ENCODE results near the gene ARMC12.
"Not testable (repeated sequence)": the region's sequence is repeated elsewhere in the genome, so short reads cannot be mapped to it uniquely, and the experiment has no call there.

The ARMC12 gene

DNA sequence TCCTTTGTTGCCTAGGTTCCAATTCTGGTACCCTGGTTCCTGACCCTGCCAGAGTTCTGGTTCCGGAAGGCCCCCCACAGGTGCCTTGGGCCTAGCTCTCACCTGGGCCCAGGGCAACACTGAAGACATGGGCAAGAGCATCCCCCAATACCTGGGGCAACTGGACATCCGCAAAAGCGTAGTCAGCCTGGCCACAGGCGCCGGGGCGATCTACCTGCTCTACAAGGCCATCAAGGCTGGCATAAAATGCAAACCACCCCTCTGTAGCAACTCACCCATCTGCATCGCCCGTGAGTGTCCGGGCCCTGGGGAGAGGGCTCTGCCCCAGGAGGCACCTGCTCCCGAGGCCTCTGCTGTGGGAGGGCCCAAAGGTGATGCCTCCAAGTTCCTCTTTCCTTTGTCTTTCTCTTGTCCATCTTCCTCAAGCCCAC lies at the start of gene ARMC12:
ARMC12 (plus strand) TSS at position 51 of the 431 bp plus-strand sequence; CDS start at position 128, 77 bp downstream.
- no peak for DNase-seq

DNA sequence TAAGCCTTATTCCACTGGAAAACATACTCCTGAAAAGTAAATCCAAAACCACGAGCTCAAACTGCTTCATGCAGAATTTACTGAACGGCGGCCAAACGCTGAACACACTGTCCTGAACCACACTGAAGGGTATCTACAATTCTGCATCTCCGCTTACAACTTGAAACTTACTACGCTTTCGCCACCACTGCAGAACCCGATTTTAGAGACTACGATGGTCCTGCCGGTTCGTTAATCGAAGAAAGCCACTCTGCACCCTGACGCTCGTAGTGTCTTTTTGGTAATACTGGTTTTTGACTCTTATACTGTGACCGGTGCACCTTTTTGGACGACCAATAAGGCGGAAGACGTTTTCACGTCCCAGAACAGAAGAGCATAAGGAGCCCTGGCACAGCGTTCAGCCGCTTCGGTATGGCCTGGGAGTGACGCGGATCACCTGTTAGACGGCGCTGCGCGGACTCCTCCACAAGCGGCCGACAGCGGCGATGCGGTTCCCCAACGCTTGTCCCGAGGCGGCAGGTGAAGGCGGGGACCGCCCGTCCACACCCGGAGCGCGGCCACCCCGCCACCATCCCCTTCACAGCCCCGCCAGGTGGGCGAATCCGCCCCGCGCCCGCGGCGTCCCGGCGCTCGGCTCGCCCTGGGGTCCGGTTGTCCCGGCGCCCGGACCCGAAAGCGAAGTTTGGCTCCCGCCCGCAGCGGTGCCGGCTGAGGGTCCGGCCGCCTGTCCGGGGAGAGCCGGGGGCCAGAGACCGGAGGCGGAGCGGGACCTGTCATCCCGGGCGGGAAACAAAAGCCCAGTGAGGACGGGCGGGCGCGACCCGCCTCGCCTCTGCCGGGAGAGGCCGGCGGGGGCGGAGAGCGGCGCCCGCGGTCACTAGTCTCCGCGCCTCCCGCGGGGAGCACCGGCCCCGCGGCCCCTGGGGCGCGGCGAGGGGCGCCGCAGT lies 48.9 kb upstream of the ARMC12 start:
- DNase-seq, result no peak

- no peak for DNase-seq
These were observed 48.1 kb upstream of the ARMC12 start, which contains the start of gene FKBP5 for GRCh38 chr6:35688605-35689322. FKBP5 (minus strand) TSS chr6:35688915; CDS start chr6:35642824, 46,091 bp downstream.

DNA sequence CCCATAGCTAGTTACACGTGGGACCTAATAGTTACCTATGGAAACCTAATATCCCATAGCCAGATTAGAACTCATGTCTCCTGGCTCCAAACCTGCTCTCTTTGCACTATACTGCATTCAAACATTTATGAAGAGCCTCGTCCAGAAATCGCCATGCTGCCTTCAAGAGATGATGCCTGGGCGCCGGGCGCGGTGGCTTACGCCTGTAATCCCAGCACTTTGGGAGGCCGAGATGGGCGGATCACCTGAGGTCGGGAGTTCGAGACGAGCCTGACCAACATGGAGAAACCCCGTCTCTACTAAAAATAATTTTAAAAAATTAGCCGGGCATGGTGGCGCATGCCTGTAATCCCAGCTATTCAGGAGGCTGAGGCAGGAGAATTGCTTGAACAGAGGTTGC lies 46.8 kb upstream of the ARMC12 start:
- DNase-seq, result not testable (repeated sequence)

- DNase-seq, result no peak
These were observed 46.3 kb upstream of the ARMC12 start for GRCh38 chr6:35690484-35690883.

- DNase-seq, result no peak
These were observed 45.6 kb upstream of the ARMC12 start for GRCh38 chr6:35691027-35691824.

GRCh38 chr6:35694462-35694861 lies 42.4 kb upstream of the ARMC12 start:
- no peak for DNase-seq

DNA sequence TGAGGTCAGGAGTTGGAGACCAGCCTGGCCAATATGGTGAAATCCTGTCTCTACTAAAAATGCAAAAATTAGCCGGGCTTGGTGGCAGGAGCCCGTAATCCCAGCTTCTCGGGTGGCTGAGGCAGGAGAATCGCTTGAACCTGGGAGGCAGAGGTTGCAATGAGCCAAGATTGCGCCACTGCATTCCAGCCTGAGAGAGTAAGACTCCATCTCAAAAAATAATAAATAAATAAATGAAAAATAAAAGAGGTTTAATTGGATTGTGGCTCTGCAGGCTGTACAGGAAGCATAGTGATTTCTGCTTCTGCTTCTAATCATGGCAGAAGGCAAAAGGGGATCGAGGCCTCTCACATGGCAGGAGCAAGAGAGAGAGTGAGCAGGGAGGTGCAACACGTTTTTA lies 38.4 kb upstream of the ARMC12 start:
- not testable (repeated sequence) for DNase-seq

DNA sequence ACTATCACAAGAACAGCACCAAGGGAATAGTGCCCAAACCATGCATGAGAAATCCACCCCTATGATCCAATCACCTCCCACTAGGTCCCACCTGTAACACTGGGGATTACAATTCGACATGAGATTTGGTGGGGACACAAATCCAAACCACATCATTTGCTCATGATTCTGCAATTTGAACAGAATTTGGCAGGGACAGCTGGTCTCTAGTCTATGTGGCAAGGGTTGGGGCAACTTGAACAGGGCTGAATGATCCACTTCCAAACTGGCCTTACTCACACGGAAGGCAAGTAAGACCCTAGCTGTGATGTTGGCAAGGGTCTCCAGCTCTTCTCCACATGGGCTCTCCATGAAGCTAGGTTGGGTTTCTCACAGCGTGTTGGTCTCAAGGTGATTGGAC lies 38.0 kb upstream of the ARMC12 start:
- DNase-seq, result no peak

DNA sequence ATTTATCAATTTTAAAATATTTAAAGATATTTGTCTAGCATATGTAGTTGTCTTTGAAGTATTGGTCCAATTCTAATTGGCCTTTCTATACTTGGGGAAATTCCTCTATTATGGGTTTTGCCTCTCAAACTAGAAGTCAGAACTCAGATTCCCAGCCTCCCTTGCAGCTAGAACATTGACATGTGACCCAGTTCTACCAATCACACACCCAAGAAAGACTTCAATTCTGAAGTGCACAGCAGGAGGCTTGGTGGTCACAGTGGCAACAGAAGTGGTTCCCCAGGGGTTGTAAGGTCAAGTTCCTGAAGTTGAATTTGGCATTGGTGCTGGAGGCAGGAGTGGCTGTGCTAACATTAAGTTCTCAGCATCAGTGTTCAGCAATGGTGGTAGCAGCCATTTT lies 33.3 kb upstream of the ARMC12 start:
- DNase-seq, result no peak

- DNase-seq, result no peak
These were observed 30.4 kb upstream of the ARMC12 start for GRCh38 chr6:35706468-35706867.

- DNase-seq, result no peak
These were observed 29.0 kb upstream of the ARMC12 start for GRCh38 chr6:35707714-35708407.

GRCh38 chr6:35708585-35708984 lies 28.2 kb upstream of the ARMC12 start:
- no peak for DNase-seq

GRCh38 chr6:35710241-35710847 lies 26.5 kb upstream of the ARMC12 start:
- DNase-seq, result no peak

DNA sequence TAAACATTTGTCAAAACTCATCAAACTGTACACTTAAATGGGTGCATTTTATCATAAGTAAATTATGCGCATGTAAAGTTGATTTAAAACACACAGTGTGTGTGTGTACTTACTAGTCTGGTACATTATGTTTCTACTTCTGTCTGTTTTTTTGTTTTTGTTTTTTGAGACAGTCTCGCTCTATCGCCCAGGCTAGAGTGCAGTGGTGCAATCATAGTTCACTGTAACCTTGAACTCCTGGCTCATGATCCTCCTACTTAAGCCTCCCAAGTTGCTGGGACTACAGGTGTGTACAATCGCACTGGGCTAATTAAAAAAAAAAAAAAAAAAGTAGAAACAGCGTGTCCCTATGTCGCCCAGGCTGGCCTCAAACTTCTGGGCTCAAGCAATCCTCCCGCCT lies 25.1 kb upstream of the ARMC12 start:
- no peak for DNase-seq

DNA sequence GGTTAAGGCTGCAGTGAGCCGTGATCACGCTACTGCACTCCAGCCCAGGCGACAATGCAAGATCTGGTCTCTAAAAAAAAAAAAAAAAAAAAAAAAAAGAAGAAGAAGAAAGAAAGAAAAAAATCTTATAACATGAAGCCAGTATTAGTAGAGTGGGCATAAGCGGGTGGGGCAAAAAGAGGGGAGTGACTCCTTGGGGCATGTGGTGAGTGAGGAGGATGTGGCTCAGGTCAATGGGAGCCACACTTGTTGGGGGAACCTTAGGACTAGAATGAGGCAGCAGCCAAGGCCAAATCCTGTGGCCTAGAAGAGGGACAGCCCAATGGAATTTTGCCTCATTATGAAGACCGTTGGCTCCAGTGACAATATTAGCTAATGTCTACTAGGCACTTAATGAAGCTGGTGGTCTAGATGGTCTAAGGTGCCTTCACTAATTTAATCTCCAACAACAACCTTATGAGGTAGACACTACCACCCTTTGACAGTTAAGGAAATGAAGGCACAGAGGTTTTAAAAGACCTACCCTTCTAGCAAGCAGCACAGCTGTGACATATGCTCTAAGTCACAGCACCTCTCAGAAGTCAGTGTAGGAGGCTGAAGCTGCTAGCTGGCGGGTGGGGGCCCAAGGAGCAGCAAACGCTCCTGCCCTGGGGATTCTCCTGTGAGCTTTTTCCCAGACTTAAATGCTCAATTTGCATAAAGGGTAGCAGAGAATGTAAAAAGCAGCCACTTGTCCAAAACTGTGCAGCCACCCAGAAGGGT lies 23.6 kb upstream of the ARMC12 start:
- no peak for DNase-seq

DNA sequence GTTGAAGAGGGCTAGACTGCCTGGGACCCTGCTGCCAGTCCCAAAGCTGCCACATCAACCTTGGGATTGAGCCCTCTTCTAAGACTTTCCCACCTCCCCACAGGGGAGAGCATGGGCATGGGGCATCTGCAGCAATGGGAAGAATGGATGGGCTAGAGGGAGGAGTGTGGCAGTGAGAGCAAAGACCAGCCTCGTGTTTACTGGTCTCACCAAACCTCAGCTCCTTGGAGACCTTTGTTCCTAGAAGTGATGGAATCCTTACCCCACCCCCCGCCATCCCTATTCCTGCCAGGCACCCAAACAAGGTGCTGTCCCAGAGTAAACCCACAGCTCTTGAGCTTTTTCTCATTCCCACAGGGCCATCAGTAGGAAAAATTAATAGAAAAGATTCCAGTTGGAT lies 20.0 kb upstream of the ARMC12 start:
- DNase-seq, result no peak

GRCh38 chr6:35717449-35718374 lies 19.1 kb upstream of the ARMC12 start:
- no peak for DNase-seq

DNA sequence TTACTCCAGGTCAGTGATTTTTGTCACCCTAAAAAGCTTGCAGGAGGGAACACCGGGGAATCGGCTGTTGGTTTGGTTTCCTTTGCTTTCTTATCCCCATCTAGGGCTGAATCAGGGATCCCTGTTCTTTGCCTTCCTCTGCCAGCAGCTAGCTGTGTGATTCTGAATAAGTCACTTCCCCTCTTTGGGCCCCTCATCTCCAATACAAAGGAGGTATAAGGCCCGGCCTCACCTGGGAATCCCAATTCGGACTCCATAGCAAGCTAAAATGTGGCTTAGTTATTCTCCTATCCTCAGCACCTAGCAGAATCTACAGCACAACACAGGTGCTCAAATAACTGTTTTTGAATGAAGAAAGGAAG lies 18.5 kb upstream of the ARMC12 start:
- no peak for DNase-seq

DNA sequence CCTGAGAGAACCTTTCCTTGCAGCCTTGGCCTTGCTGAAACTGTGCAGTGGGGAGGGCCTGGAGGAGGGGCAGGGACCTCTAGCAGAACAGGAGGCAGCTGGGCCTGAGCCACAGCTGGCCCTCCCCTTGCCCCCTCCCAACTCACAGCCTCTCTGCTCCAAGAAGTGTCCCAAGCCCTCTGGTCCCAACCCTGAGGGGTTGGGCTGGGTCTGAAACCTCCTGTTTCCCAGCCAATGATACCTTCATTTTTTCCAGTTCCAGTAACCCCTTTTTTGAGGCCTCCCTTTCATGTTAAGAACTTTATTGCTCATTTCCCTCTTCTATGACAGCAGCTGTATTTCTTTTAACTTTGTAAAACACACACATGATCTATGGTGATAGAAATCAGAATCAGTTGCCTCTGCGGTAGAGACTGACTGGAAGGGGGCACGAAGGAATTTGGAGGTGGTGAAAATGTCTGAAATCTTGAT lies 17.9 kb upstream of the ARMC12 start:
- no peak for DNase-seq
